ENCODE measurements around the gene CCDC85A.

CCDC85A gene

GRCh38 chr2:56192664-56193305, 9.0 kb downstream of the CCDC85A start:
- DNase-seq (ENCODE audit: low read depth): no peak

GRCh38 chr2:56195563-56195962, 11.8 kb downstream of the CCDC85A start:
- DNase-seq (ENCODE audit: low read depth): peak; percentile 56

GRCh38 chr2:56197816-56198215, 14.0 kb downstream of the CCDC85A start:
- no peak for DNase-seq (ENCODE audit: low read depth)

- no peak for DNase-seq (ENCODE audit: low read depth)
Measured at GRCh38 chr2:56198936-56199335, 15.1 kb downstream of the CCDC85A start.

- peak; percentile 93 for DNase-seq (ENCODE audit: low read depth)
Measured at GRCh38 chr2:56199492-56199891, 15.7 kb downstream of the CCDC85A start.

GRCh38 chr2:56202381-56203121, 18.8 kb downstream of the CCDC85A start:
- DNase-seq (ENCODE audit: low read depth): peak; percentile 27

GRCh38 chr2:56204556-56204955, 20.8 kb downstream of the CCDC85A start:
- DNase-seq (ENCODE audit: low read depth): no peak

- DNase-seq (ENCODE audit: low read depth): no peak
Measured at GRCh38 chr2:56206250-56206649, 22.5 kb downstream of the CCDC85A start.

- DNase-seq (ENCODE audit: low read depth): no peak
Measured at GRCh38 chr2:56207760-56208159, 24.0 kb downstream of the CCDC85A start.

- DNase-seq (ENCODE audit: low read depth): no peak
Measured at GRCh38 chr2:56208380-56208779, 24.6 kb downstream of the CCDC85A start.

GRCh38 chr2:56209701-56210100, 25.9 kb downstream of the CCDC85A start:
- DNase-seq (ENCODE audit: low read depth): peak; percentile 49

GRCh38 chr2:56210291-56210690, 26.5 kb downstream of the CCDC85A start:
- DNase-seq (ENCODE audit: low read depth): no peak

GRCh38 chr2:56211048-56211447, 27.3 kb downstream of the CCDC85A start:
- no peak for DNase-seq (ENCODE audit: low read depth)

GRCh38 chr2:56215911-56216310, 32.1 kb downstream of the CCDC85A start:
- no peak for DNase-seq (ENCODE audit: low read depth)

- no peak for DNase-seq (ENCODE audit: low read depth)
Measured at GRCh38 chr2:56217106-56217505, 33.3 kb downstream of the CCDC85A start.

- DNase-seq (ENCODE audit: low read depth): no peak
Measured at GRCh38 chr2:56222481-56222880, 38.7 kb downstream of the CCDC85A start.

- no peak for DNase-seq (ENCODE audit: low read depth)
Measured at GRCh38 chr2:56224316-56224715, 40.5 kb downstream of the CCDC85A start.

- DNase-seq (ENCODE audit: low read depth): peak; percentile 41
Measured at GRCh38 chr2:56227811-56228210, 44.0 kb downstream of the CCDC85A start.

- DNase-seq (ENCODE audit: low read depth): no peak
Measured at GRCh38 chr2:56229397-56230060, 45.7 kb downstream of the CCDC85A start.

- peak; percentile 79 for DNase-seq (ENCODE audit: low read depth)
Measured at GRCh38 chr2:56230156-56230555, 46.4 kb downstream of the CCDC85A start.

- peak; percentile 32 for DNase-seq (ENCODE audit: low read depth)
Measured at GRCh38 chr2:56231361-56231760, 47.6 kb downstream of the CCDC85A start.

- no peak for DNase-seq (ENCODE audit: low read depth)
Measured at GRCh38 chr2:56232912-56233311, 49.1 kb downstream of the CCDC85A start.

GRCh38 chr2:56234241-56234640, 50.5 kb downstream of the CCDC85A start:
- no peak for DNase-seq (ENCODE audit: low read depth)
